K562 (cell line): Measurements from ENCODE around the gene RFPL1. TPM values are rescaled to one million over a fixed set of nuclear protein-coding genes. Genes with fewer than 3 reads are reported as not detected.
A peak's percentile ranks its signal among the peaks of the same experiment; 100 is the strongest.

Experiments
- IRF2 ChIP-seq: sonication (generic); formaldehyde crosslinking; IDR thresholded peaks from 2 replicates; pipeline ENCODE4 v1.8.1; 2022; ENCODE audit warnings: mild to moderate bottlenecking, missing genetic modification reagents
- MIER1 ChIP-seq: fragments of 450-650 bp; IDR thresholded peaks from 2 replicates; pipeline ENCODE4 v1.6.1; 2016; ENCODE audit warnings: antibody characterized with exemption, mild to moderate bottlenecking, low read depth
- PTBP1 ChIP-seq: fragments of 200-400 bp; formaldehyde crosslinking; IDR thresholded peaks from 2 replicates; pipeline ENCODE4 v1.6.1; 2017; ENCODE audit warnings: low read depth, low read length
- RBBP5 ChIP-seq: fragments of 200-600 bp; sonication (generic); IDR thresholded peaks from 2 replicates; pipeline ENCODE4 v1.6.1; 2012; ENCODE audit warnings: borderline replicate concordance, mild to moderate bottlenecking, low read length, control low read depth, inconsistent platforms; ENCODE audit not compliant: insufficient read depth, poor library complexity, severe bottlenecking
- SAFB2 ChIP-seq: fragments of 200-400 bp; formaldehyde crosslinking; IDR thresholded peaks from 2 replicates; pipeline ENCODE4 v1.6.1; 2018; ENCODE audit warnings: borderline replicate concordance, low read length, low read depth, moderate library complexity; ENCODE audit not compliant: severe bottlenecking
- TGIF2 ChIP-seq: sonication (generic); formaldehyde crosslinking; IDR thresholded peaks from 2 replicates; pipeline ENCODE4 v1.8.1; 2022; ENCODE audit warnings: mild to moderate bottlenecking, missing genetic modification reagents, moderate library complexity
- polyA plus RNA-seq, 8 experiments: library from polyadenylated mRNA; depleted of rRNA in 4 of 8; stranded (reverse) in 5 of 8; unstranded in 3 of 8; fragments of >200 nt; fragmentation: Nextera tagmentation in 2 of 8; fragmentation: Illumina TruSeq in 1 of 8; extraction: Ambion mirVana in 2 of 8; extraction: Trizol in 1 of 8; gene quantifications; 2 replicates each; pipeline versions ENCODE4 v1.2.1 to v1.2.3, GENCODE V29; 2011 to 2014; ENCODE audit warnings: inconsistent platforms in 1 of 8, missing spikeins in 1 of 8
- total RNA-seq, 7 experiments: library from RNA; depleted of rRNA in 6 of 7; stranded (reverse); fragments of >200 nt in 6 of 7; fragmentation: Illumina TruSeq in 2 of 7; extraction: Trizol in 2 of 7; gene quantifications; 2 replicates each; pipeline versions ENCODE4 v1.2.1 to v1.2.3, GENCODE V29; 2011 to 2021; ENCODE audit warnings: low replicate concordance in 1 of 7
- TF ChIP-seq, protein P1 (sequence below): fragments of 450-650 bp; formaldehyde crosslinking; IDR thresholded peaks from 2 replicates; pipeline ENCODE4 v1.4.0; 2022; ENCODE audit warnings: mild to moderate bottlenecking, moderate library complexity
- TF ChIP-seq, protein P2 (sequence below), 2 experiments: fragments of 450-650 bp; formaldehyde crosslinking in 1 of 2; IDR thresholded peaks; 2 replicates each; pipeline versions ENCODE4 v1.4.0 to v1.6.1; 2014 to 2020; ENCODE audit warnings: mild to moderate bottlenecking in 2 of 2, borderline replicate concordance in 1 of 2, low read depth in 1 of 2
- TF ChIP-seq, protein P3 (sequence below): fragments of 450-650 bp; IDR thresholded peaks from 2 replicates; pipeline ENCODE4 v1.7.1; 2018; ENCODE audit warnings: mild to moderate bottlenecking, low read depth; ENCODE audit not compliant: partially characterized antibody
- TF ChIP-seq, protein P4 (sequence below): fragments of 450-650 bp; IDR thresholded peaks from 2 replicates; pipeline ENCODE4 v1.6.1; 2016; ENCODE audit warnings: mild to moderate bottlenecking

RFPL1 gene
- total and polyA plus RNA-seq, 9 of the 15 experiments (the other 6 are each of a cell fraction or from before 2014, with no cell fraction given) = not detected

DNA sequence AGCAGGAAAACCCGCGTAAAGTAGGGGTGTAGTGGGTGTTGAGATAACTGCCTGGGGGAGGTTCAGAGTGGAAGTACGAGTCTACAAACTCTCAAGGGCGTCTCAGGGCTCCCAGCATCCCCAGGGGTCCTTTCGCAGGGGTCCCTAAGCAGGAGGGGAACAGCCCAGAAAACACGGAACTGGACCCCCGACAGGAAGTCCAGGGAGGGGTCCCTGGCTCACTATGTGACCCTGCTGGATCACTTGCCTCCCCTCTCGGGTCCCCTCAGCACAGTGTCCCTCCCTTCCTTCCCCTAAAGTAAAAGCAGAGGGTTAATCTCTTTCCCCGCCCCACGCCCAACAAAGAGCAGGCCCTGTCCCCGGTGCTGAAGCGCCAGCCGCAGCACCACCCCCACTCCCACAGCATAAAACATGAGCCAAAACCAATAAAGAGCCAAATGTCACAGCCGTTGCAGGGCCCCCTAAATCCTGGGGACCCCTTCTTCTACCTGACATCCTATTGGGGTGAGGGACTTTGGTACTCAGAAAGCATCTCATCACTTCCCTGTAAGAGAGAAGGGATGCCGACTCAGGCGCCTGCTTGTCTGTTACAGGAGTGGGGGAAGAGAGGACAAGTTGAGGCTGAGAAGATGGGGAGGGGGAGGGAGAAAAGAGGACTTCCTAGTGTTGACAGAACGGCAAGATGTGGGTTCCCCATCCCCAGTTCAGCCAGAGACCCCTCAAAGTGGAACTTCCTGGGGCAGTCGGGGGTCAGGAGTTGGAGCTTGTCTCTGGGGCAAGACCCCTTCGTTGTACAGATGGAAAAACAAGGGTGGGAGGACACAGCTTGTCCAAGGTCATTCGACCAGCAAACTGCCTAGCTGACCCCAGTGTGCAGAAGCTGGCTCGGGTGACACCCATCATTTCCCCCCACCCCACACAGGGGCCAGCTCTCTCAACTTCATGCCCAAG lies 40.2 kb downstream of the RFPL1 start (continued):
- TF ChIP-seq, protein P1, sequence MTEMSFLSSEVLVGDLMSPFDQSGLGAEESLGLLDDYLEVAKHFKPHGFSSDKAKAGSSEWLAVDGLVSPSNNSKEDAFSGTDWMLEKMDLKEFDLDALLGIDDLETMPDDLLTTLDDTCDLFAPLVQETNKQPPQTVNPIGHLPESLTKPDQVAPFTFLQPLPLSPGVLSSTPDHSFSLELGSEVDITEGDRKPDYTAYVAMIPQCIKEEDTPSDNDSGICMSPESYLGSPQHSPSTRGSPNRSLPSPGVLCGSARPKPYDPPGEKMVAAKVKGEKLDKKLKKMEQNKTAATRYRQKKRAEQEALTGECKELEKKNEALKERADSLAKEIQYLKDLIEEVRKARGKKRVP (CRISPR knock-in tag) = no peak
- TF ChIP-seq, protein P2, sequence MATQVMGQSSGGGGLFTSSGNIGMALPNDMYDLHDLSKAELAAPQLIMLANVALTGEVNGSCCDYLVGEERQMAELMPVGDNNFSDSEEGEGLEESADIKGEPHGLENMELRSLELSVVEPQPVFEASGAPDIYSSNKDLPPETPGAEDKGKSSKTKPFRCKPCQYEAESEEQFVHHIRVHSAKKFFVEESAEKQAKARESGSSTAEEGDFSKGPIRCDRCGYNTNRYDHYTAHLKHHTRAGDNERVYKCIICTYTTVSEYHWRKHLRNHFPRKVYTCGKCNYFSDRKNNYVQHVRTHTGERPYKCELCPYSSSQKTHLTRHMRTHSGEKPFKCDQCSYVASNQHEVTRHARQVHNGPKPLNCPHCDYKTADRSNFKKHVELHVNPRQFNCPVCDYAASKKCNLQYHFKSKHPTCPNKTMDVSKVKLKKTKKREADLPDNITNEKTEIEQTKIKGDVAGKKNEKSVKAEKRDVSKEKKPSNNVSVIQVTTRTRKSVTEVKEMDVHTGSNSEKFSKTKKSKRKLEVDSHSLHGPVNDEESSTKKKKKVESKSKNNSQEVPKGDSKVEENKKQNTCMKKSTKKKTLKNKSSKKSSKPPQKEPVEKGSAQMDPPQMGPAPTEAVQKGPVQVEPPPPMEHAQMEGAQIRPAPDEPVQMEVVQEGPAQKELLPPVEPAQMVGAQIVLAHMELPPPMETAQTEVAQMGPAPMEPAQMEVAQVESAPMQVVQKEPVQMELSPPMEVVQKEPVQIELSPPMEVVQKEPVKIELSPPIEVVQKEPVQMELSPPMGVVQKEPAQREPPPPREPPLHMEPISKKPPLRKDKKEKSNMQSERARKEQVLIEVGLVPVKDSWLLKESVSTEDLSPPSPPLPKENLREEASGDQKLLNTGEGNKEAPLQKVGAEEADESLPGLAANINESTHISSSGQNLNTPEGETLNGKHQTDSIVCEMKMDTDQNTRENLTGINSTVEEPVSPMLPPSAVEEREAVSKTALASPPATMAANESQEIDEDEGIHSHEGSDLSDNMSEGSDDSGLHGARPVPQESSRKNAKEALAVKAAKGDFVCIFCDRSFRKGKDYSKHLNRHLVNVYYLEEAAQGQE (IDR thresholded peaks at IDR 0.05; ENCODE audit: borderline replicate concordance) = peak; percentile 99
- TF ChIP-seq, protein P2 (CRISPR knock-in tag; IDR thresholded peaks at IDR 0.05; ENCODE audit: low read depth) = peak; percentile 96
- TF ChIP-seq RBBP5 (no peak), PTBP1 (no peak), MIER1 (peak; percentile 95), TGIF2 (CRISPR knock-in tag) (no peak), SAFB2 (no peak), IRF2 (no peak)
- TF ChIP-seq, protein P3, sequence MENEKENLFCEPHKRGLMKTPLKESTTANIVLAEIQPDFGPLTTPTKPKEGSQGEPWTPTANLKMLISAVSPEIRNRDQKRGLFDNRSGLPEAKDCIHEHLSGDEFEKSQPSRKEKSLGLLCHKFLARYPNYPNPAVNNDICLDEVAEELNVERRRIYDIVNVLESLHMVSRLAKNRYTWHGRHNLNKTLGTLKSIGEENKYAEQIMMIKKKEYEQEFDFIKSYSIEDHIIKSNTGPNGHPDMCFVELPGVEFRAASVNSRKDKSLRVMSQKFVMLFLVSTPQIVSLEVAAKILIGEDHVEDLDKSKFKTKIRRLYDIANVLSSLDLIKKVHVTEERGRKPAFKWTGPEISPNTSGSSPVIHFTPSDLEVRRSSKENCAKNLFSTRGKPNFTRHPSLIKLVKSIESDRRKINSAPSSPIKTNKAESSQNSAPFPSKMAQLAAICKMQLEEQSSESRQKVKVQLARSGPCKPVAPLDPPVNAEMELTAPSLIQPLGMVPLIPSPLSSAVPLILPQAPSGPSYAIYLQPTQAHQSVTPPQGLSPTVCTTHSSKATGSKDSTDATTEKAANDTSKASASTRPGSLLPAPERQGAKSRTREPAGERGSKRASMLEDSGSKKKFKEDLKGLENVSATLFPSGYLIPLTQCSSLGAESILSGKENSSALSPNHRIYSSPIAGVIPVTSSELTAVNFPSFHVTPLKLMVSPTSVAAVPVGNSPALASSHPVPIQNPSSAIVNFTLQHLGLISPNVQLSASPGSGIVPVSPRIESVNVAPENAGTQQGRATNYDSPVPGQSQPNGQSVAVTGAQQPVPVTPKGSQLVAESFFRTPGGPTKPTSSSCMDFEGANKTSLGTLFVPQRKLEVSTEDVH = no peak
- TF ChIP-seq, protein P4, sequence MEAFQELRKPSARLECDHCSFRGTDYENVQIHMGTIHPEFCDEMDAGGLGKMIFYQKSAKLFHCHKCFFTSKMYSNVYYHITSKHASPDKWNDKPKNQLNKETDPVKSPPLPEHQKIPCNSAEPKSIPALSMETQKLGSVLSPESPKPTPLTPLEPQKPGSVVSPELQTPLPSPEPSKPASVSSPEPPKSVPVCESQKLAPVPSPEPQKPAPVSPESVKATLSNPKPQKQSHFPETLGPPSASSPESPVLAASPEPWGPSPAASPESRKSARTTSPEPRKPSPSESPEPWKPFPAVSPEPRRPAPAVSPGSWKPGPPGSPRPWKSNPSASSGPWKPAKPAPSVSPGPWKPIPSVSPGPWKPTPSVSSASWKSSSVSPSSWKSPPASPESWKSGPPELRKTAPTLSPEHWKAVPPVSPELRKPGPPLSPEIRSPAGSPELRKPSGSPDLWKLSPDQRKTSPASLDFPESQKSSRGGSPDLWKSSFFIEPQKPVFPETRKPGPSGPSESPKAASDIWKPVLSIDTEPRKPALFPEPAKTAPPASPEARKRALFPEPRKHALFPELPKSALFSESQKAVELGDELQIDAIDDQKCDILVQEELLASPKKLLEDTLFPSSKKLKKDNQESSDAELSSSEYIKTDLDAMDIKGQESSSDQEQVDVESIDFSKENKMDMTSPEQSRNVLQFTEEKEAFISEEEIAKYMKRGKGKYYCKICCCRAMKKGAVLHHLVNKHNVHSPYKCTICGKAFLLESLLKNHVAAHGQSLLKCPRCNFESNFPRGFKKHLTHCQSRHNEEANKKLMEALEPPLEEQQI = peak; percentile 22; the same call in 1 of the 2 replicates
